Activated CD8-positive, alpha-beta memory T cell treated with anti-CD3 and anti-CD28 coated beads, Interleukin-2, amount 10 ng/mL, durations not matched to agents 7 days and 5 days (primary cell): Measurements from ENCODE around the gene BLOC1S3. TPM values are rescaled to one million over a fixed set of nuclear protein-coding genes. Genes with fewer than 3 reads are reported as not detected.

Experiments
- ATAC-seq: fragments of 150-1000 bp; cut with Tn5 transposase; one replicate; pipeline ENCODE4 v1.10.0; 2021; ENCODE audit warnings: moderate library complexity
- CTCF ChIA-PET: fragments of 350-600 bp; sonication (Branson Sonifier 250); formaldehyde crosslinking; loops from one replicate; lab custom pipeline; 2021; ENCODE audit warnings: antibody characterized with exemption; lab: Charles Lee
- DNase-seq: peaks from one replicate; pipeline ENCODE4 v3.0.0-alpha.2; 2020
- H3K27ac Mint-ChIP-seq: one replicate; pipeline ENCODE4 v1.8.0; 2021; ENCODE audit warnings: mild to moderate bottlenecking, mixed read lengths
- H3K27me3 Mint-ChIP-seq: one replicate; pipeline ENCODE4 v1.8.0; 2021; ENCODE audit warnings: mixed read lengths
- H3K36me3 Mint-ChIP-seq: one replicate; pipeline ENCODE4 v1.8.0; 2021; ENCODE audit warnings: mild to moderate bottlenecking, mixed read lengths
- H3K4me1 Mint-ChIP-seq: one replicate; pipeline ENCODE4 v1.8.0; 2021; ENCODE audit warnings: mixed read lengths
- H3K4me3 Mint-ChIP-seq: one replicate; pipeline ENCODE4 v1.8.0; 2021; ENCODE audit warnings: mild to moderate bottlenecking, moderate library complexity, mixed read lengths
- H3K9me3 Mint-ChIP-seq: one replicate; pipeline ENCODE4 v1.8.0; 2022; ENCODE audit warnings: low read depth, mixed read lengths
- total RNA-seq, 2 experiments: library from RNA; stranded (reverse); gene quantifications; one replicate each; pipeline ENCODE4 v1.2.3, GENCODE V29; 2021

Gene BLOC1S3
- total RNA-seq, 2 experiments from 2014 or later = 15.7 to 17.6 TPM

- no peaks in the 10 kb centered on the region for H3K36me3 Mint-ChIP-seq
- CTCF ChIA-PET = interaction anchor here (0.7 to 2.2 kb wide), 14 partner anchors 8 to 224 kb away, joined by 3 to 17 read pairs (median 4); partner anchors contain the start of genes BLOC1S3, PPP1R37 and TRAPPC6A
- no peak overlapping the region for H3K27ac Mint-ChIP-seq
- peaks cover 6% of the 10 kb centered on the region for H3K4me1 Mint-ChIP-seq
- no peak for DNase-seq
- H3K9me3 Mint-ChIP-seq = no peaks in the 10 kb centered on the region
- H3K27me3 Mint-ChIP-seq = no peaks in the 10 kb centered on the region
- no peak overlapping the region for H3K4me3 Mint-ChIP-seq
- ATAC-seq = no peak
Measured at GRCh38 chr19:45186509-45187334, 8.1 kb downstream of the BLOC1S3 start.

- ATAC-seq (peak; percentile 87), DNase-seq (peak; percentile 62)
- Mint-ChIP-seq H3K9me3 (no peaks in the 10 kb centered on the region), H3K27me3 (no peaks in the 10 kb centered on the region), H3K36me3 (no peaks in the 10 kb centered on the region), H3K27ac (no peak overlapping the region), H3K4me1 (peaks cover 6% of the 10 kb centered on the region), H3K4me3 (no peak overlapping the region)
- CTCF ChIA-PET = interaction anchor here (0.7 to 2.2 kb wide), 16 partner anchors 9 to 168 kb away, joined by 3 to 17 read pairs (median 4); partner anchors contain the start of genes BLOC1S3, PPP1R37 and TRAPPC6A
Measured at GRCh38 chr19:45187421-45188100, 9.0 kb downstream of the BLOC1S3 start.

DNA sequence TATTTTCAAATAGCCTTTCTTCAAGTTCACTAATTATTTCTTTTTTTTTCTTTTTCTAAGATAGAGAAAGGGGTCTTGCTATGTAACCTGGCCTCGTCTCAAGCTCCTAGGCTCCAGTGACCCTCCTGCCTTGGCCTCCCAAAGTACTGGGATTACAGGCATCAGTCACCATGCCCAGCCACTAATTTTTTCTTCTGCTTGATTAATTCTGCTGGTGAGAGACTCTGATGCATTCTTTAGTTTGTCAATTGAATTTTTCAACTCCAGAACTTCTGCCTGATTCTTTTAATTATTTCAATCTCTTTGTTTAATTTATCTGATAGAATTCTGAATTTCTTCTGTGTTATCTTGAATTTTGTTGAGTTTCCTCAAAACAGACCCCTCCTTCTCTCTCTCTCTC, 11.4 kb downstream of the BLOC1S3 start:
- DNase-seq = no peak
- CTCF ChIA-PET = interaction anchor here (0.7 kb wide), 1 partner anchor 149 kb away, joined by 3 read pairs; no protein-coding TSS in a partner anchor
- Mint-ChIP-seq H3K9me3 (no peaks in the 10 kb centered on the region), H3K4me1 (peaks cover 6% of the 10 kb centered on the region), H3K27me3 (no peaks in the 10 kb centered on the region), H3K4me3 (no peak overlapping the region), H3K27ac (no peak overlapping the region), H3K36me3 (no peaks in the 10 kb centered on the region)
- ATAC-seq = no peak

- Mint-ChIP-seq H3K4me3 (no peak overlapping the region), H3K27me3 (no peaks in the 10 kb centered on the region), H3K36me3 (no peaks in the 10 kb centered on the region), H3K4me1 (peaks cover 6% of the 10 kb centered on the region), H3K9me3 (no peaks in the 10 kb centered on the region), H3K27ac (no peak overlapping the region)
- DNase-seq = no peak
- no peak for ATAC-seq
- CTCF ChIA-PET = no interaction called here
Measured at GRCh38 chr19:45191375-45191774, 12.8 kb downstream of the BLOC1S3 start.

DNA sequence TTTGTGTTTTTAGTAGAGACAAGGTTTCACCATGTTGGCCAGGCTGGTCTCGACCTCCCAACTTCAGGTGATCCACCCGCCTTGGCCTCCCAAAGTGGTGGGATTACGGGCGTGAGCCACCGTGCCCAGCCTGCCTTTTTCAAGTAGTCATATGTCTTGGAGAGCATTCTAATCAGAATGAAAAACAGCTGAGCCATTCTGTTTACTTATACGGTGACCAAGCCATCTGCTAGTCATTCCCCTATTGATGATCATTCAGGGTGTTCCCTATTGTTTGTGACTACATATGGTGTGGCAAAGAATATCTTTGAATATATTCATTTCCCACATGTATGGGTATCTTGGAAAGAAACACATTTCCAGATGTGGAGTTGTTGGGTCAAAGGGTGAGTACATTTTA, 17.2 kb downstream of the BLOC1S3 start:
- no peak for ATAC-seq
- Mint-ChIP-seq H3K27ac (no peak overlapping the region), H3K4me3 (no peak overlapping the region), H3K9me3 (no peaks in the 10 kb centered on the region), H3K27me3 (no peaks in the 10 kb centered on the region), H3K36me3 (no peaks in the 10 kb centered on the region), H3K4me1 (no peaks in the 10 kb centered on the region)
- DNase-seq = no peak
- CTCF ChIA-PET = no interaction called here

DNA sequence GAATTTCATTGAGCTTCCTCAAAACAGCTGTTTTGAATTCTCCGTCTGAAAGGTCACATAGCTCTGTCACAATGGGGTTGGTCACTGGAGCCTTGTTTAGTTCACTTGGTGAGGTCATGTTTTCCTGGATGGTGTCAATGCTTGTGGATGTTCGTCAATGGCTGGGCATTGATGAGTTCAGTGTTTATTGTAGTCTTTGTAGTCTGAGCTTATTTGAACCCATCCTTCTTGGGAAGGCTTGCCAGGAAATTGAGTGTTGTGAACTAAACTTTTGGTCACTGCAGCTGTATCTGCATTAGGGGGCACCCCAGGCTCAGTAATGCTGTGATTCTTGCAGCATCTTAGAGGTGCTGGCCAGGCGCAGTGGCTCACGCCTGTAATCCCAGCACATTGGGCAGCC, 22.0 kb downstream of the BLOC1S3 start:
- no peak for ATAC-seq

GRCh38 chr19:45202637-45203036, 24.1 kb downstream of the BLOC1S3 start:
- Mint-ChIP-seq H3K36me3 (no peaks in the 10 kb centered on the region), H3K4me3 (no peak overlapping the region), H3K9me3 (no peaks in the 10 kb centered on the region), H3K27me3 (no peaks in the 10 kb centered on the region), H3K4me1 (peaks cover under 1% of the 10 kb centered on the region), H3K27ac (no peak overlapping the region)
- no peak for ATAC-seq
- CTCF ChIA-PET = interaction anchor here (1.1 kb wide), 1 partner anchor 136 kb away, joined by 3 read pairs; no protein-coding TSS in a partner anchor
- no peak for DNase-seq

More for the DNA sequence above, 22.0 kb downstream of the BLOC1S3 start:
- H3K36me3 Mint-ChIP-seq = no peaks in the 10 kb centered on the region
- no peak for DNase-seq
- no peak overlapping the region for H3K4me3 Mint-ChIP-seq
- CTCF ChIA-PET = no interaction called here
- no peaks in the 10 kb centered on the region for H3K9me3 Mint-ChIP-seq
- H3K4me1 Mint-ChIP-seq = no peaks in the 10 kb centered on the region
- no peaks in the 10 kb centered on the region for H3K27me3 Mint-ChIP-seq
- H3K27ac Mint-ChIP-seq = no peak overlapping the region

- Mint-ChIP-seq H3K4me3 (no peak overlapping the region), H3K36me3 (no peaks in the 10 kb centered on the region), H3K27ac (no peak overlapping the region), H3K9me3 (no peaks in the 10 kb centered on the region), H3K27me3 (peaks cover 2% of the 10 kb centered on the region), H3K4me1 (peaks cover 6% of the 10 kb centered on the region)
- CTCF ChIA-PET = no interaction called here
- DNase-seq = no peak
- no peak for ATAC-seq
Measured at GRCh38 chr19:45205810-45206209, 27.2 kb downstream of the BLOC1S3 start.

GRCh38 chr19:45206328-45206727, 27.7 kb downstream of the BLOC1S3 start:
- DNase-seq = no peak
- Mint-ChIP-seq H3K9me3 (no peaks in the 10 kb centered on the region), H3K4me1 (peaks cover 6% of the 10 kb centered on the region), H3K4me3 (no peak overlapping the region), H3K27ac (no peak overlapping the region), H3K36me3 (no peaks in the 10 kb centered on the region), H3K27me3 (peaks cover 2% of the 10 kb centered on the region)
- CTCF ChIA-PET = no interaction called here
- ATAC-seq = no peak

DNA sequence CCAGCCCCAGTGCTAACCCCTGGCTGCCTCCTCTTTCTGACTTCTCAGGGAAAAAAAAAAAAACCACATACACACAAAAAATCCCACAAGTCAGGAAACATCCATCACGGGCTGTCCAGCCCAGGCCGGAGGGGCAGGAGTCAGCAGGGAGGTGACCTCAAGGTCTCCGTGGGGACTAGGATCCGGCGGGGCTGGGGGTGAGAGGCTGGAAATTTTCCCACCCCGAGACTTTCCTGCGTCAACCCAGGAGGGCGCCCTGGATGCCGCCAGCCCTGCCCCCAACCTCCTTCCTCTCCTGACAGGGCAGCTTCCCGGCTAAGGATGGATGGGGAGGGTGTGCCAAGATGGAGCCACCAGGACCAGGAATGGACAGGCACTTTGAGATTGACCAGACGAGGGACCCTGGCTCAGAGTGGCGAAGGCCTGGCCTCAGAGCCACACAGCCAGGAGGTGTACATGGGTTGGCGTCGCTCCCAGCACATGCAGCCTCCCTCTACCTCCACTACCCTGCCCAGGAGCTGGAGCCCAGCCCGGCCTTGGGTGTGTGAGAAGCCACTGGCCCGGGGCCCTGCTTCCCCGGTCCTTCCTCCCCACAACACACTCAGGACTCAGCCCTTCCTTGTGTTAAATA, 33.3 kb downstream of the BLOC1S3 start:
- no peaks in the 10 kb centered on the region for H3K36me3 Mint-ChIP-seq
- no peak overlapping the region for H3K27ac Mint-ChIP-seq
- ATAC-seq (no peak), DNase-seq (no peak)
- CTCF ChIA-PET = no interaction called here
- H3K9me3 Mint-ChIP-seq = no peaks in the 10 kb centered on the region
- peaks cover 26% of the 10 kb centered on the region for H3K27me3 Mint-ChIP-seq
- H3K4me1 Mint-ChIP-seq = peaks cover 7% of the 10 kb centered on the region
- H3K4me3 Mint-ChIP-seq = no peak overlapping the region

DNA sequence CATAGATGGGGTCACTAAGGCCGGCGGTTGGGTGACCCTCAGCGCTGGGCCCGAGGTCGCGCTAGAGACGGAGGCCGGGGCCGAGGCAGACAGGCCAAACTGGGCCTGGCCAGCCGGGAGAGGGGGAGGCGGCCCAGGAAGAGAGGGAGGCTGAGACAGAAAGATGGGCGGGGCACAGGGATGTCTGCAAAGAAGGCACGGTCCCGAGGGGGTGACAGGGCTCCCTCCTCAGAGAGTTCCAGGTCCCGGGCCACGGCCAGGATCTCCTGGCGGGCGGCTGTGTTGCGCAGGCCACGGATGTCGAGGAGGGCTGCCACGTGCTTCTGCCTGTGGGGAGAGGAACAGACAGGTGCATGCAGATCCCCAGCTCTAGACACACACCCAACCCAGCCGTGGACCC, 34.4 kb downstream of the BLOC1S3 start:
- CTCF ChIA-PET = no interaction called here
- no peak for DNase-seq
- Mint-ChIP-seq H3K4me3 (no peak overlapping the region), H3K36me3 (no peaks in the 10 kb centered on the region), H3K27ac (no peak overlapping the region), H3K4me1 (peaks cover 5% of the 10 kb centered on the region), H3K27me3 (peaks cover 35% of the 10 kb centered on the region), H3K9me3 (no peaks in the 10 kb centered on the region)
- ATAC-seq = no peak

GRCh38 chr19:45215391-45216191, 37.0 kb downstream of the BLOC1S3 start:
- Mint-ChIP-seq H3K9me3 (no peaks in the 10 kb centered on the region), H3K4me3 (no peak overlapping the region), H3K27me3 (peaks cover 50% of the 10 kb centered on the region), H3K36me3 (no peaks in the 10 kb centered on the region), H3K4me1 (peaks cover 4% of the 10 kb centered on the region), H3K27ac (no peak overlapping the region)
- CTCF ChIA-PET = no interaction called here
- DNase-seq = no peak
- no peak for ATAC-seq

DNA sequence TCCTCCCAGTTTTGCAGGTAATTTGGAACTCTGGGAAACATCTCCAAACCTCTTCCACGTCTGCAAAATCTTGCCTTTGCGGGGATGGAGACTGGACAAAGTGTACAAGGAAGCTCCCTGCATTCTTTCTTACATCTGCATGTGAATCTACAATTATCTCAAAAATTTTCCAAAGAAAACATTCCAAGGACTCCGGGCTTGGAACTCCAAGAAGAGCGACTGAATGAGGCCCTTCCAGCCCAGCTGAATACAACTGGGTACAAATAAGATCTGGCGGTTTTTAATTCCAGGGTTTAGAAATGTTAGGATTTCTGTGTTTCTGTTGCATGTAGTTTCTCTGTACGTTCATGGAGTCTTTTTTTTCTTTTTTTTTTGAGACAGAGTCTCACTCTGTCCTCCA, 38.1 kb downstream of the BLOC1S3 start:
- ATAC-seq (no peak), DNase-seq (no peak)
- H3K36me3 Mint-ChIP-seq = no peaks in the 10 kb centered on the region
- H3K4me1 Mint-ChIP-seq = peaks cover 3% of the 10 kb centered on the region
- CTCF ChIA-PET = no interaction called here
- H3K9me3 Mint-ChIP-seq = no peaks in the 10 kb centered on the region
- peaks cover 52% of the 10 kb centered on the region for H3K27me3 Mint-ChIP-seq
- H3K4me3 Mint-ChIP-seq = no peak overlapping the region
- no peak overlapping the region for H3K27ac Mint-ChIP-seq
